ENCODE measurements around the gene HMGXB4. TPM values are rescaled to one million over a fixed set of nuclear protein-coding genes. Genes with fewer than 3 reads are reported as not detected.

HMGXB4 gene
- total and polyA plus RNA-seq, 3 donors from 2014 or later, result 26.5 to 63.4 (median 58.7) TPM

DNA sequence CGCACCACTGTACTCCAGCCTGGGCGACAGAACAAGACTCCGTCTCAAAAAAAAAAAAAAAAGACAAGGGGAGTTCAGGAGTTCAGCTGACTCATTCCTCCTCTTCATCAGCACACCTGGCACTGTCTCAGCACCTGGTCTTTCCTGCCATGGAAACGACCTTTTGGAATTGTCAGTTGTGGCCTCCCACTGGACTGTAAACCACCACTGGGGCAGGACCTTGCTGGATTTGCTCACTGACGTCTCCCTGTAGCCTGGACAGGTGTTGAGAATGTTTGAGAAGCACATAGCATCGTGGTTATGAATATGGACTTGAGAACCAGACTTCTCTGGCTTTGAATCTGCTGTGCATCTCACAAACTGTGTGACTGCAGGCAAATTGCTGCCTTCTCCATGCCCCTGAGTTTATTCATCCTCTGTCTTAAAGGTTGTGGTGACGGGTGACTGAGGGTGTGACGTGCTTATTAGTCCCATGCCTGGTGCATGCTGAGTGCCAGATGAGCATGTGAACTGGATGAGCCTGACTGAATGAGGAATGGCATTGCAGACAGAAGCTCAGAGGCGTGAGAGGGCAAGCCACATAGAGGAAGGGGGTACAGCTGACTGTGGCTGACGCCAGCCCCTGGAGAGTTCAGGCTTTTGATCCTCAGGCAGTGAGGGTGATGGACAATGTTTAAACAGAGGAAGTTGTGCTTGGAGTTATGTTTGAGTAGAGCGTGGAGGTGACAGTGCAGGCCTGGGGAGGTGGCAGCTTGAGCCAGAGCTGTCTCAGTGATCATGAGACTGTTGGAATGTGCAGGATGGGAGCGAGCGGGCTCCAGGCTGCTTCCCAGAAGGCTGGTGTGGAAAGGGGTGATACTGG is 55.1 kb downstream of the HMGXB4 start:
- intact Hi-C loops (cut with DNase I; ENCODE audit: low total_unique reads), result no loop called here
- no peak for DNase-seq
- Histone ChIP-seq H3K27me3 (no peaks in the 10 kb centered on the region), H3K27ac (no peak overlapping the region), H3K36me3 (ENCODE audit: low read depth, missing control alignments) (no peaks in the 10 kb centered on the region), H3K4me1 (peaks cover 5% of the 10 kb centered on the region), H3K9me3 (no peaks in the 10 kb centered on the region), H3K4me3 (no peak overlapping the region)
- 89 to 92% methylated on average over 13 of the region's 13 CpGs for WGBS, 2 donors
- TF ChIP-seq, protein P1, sequence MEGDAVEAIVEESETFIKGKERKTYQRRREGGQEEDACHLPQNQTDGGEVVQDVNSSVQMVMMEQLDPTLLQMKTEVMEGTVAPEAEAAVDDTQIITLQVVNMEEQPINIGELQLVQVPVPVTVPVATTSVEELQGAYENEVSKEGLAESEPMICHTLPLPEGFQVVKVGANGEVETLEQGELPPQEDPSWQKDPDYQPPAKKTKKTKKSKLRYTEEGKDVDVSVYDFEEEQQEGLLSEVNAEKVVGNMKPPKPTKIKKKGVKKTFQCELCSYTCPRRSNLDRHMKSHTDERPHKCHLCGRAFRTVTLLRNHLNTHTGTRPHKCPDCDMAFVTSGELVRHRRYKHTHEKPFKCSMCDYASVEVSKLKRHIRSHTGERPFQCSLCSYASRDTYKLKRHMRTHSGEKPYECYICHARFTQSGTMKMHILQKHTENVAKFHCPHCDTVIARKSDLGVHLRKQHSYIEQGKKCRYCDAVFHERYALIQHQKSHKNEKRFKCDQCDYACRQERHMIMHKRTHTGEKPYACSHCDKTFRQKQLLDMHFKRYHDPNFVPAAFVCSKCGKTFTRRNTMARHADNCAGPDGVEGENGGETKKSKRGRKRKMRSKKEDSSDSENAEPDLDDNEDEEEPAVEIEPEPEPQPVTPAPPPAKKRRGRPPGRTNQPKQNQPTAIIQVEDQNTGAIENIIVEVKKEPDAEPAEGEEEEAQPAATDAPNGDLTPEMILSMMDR (IDR thresholded peaks at IDR 0.05), result no peak
- no peak for TF ChIP-seq POLR2A (IDR thresholded peaks at IDR 0.05)

DNA sequence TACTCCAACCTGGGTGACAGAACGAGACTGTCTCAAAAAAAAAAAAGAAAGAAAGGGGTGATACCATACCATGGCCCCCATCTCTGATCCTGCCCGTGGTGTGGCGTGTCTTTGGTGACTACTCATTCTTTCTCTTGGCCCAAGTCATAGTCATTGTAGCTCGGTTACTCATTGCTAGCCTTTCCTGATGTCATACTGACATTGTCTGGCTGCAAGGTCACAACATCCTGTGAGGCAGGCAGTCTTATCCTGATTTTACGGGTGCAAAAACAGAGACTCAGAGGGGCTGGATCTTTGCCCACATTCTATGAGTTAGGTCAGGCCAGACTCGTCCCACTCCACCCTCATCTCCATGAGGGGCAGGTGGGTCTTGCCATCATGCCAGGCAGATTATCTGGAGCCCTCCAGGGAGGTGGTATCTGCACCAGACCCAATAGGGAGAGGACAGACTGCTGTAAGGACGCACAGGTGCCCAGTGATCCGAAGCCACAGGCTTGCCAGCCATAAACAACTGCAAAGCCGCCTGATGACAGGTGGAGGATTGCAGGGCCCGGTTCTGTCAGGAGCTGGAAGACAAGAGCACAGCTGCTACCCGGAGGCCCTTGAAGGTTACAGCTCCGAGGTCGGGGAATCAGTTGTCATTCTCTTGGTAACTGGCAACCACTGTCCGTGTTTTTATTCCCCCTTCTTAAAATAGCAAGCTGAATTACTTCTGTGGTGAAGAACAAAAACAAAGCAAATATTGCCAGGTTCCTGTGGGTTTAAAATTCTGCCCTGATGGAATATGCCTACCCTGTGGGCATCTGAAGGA is 56.2 kb downstream of the HMGXB4 start:
- Histone ChIP-seq H3K27ac (no peak overlapping the region), H3K27me3 (no peaks in the 10 kb centered on the region), H3K4me1 (peaks cover 5% of the 10 kb centered on the region), H3K4me3 (no peak overlapping the region), H3K9me3 (no peaks in the 10 kb centered on the region), H3K36me3 (ENCODE audit: low read depth, missing control alignments) (no peaks in the 10 kb centered on the region)
- intact Hi-C loops (cut with DNase I; ENCODE audit: low total_unique reads), result no loop called here
- TF ChIP-seq, protein P1 (IDR thresholded peaks at IDR 0.05), result no peak
- TF ChIP-seq POLR2A (IDR thresholded peaks at IDR 0.05), result no peak
- DNase-seq, result no peak
- 54 to 58% methylated on average over 8 to 14 of the region's 14 CpGs for WGBS, 2 donors

DNA sequence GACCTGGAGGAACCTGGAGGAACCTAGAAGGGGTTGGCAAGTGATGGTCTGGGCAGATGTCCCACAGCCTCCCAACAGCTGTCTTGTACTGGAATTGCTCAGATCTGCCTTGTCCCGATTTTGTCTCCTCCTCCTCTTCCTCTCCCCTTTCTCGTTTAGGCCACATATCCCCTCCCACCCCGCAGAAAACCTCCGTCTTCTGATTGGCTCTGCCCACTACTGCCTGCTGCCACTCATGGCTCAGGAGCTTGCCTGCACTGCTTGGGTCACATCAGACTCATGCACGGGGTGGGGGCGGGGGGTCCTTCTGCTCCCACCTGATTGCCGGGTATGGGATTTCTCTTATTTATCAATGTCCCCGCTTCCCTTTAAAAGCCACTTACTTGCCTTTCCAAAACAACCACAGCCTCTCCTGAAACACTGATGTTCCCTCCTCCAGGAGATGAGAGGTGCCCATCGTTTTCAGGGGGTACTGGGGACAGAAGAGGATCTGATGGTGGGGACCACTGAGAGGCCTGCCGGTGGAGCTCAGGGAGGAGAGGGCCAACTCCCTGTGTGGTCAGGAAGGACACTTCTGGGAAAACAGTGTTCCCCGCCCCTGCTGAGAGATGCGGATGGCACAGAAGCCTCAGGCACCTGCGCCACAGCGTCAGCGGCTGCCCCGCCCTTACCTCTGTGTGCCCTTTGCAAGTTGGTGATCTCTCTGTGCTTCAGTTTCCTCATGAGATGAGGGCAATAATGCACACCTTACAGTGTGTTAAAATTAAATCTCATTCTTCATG is 57.1 kb downstream of the HMGXB4 start:
- H3K9me3 ChIP-seq, result no peaks in the 10 kb centered on the region
- no peak overlapping the region for H3K27ac ChIP-seq
- H3K4me1 ChIP-seq, result peaks cover 5% of the 10 kb centered on the region
- no peaks in the 10 kb centered on the region for H3K27me3 ChIP-seq
- DNase-seq, result no peak
- H3K36me3 ChIP-seq (ENCODE audit: low read depth, missing control alignments), result no peaks in the 10 kb centered on the region
- WGBS, 2 donors, result 87 to 88% methylated on average over 16 of the region's 16 CpGs
- no peak overlapping the region for H3K4me3 ChIP-seq
- TF ChIP-seq, protein P1 (IDR thresholded peaks at IDR 0.05), result no peak
- TF ChIP-seq POLR2A (IDR thresholded peaks at IDR 0.05), result no peak
- intact Hi-C loops (cut with DNase I; ENCODE audit: low total_unique reads), result no loop called here

DNA sequence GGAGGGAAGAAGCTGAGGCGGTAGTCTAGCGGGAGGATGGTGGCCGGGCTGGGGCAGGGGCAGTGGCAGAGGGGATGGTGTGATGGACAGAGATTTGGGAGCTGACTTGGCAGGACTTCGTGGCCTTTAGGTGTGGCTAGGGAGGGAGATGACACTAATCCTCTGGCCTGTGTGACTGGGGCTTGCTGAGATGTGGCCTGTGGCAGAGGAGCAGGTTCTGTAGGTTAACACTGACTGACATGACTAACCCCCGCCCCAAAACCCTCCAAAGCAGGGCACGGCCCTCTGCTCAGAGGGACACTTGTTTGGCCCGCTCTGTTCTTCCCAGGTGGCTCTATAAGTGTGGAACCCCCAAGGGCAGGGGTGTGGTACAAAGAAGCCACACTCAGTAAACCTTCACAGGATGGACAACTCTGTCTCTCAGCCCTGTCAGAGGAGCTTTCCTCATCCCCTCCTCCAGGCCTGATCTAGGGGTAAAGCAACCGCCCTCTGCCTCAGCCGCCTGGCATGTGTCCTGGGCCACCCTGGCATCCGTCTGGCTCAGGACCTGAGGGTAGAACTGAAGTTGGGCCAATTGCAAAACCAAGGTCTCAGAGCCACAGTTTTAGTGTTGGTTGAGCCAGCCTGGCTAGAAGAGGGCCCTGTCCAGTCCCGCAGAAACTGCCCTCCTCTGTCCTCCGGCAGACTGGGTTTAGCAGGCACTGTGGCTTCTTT is 58.0 kb downstream of the HMGXB4 start:
- Histone ChIP-seq H3K27ac (no peak overlapping the region), H3K4me1 (peaks cover 5% of the 10 kb centered on the region), H3K4me3 (no peak overlapping the region), H3K36me3 (ENCODE audit: low read depth, missing control alignments) (no peaks in the 10 kb centered on the region), H3K27me3 (no peaks in the 10 kb centered on the region), H3K9me3 (no peaks in the 10 kb centered on the region)
- 84 to 86% methylated on average over 10 to 12 of the region's 12 CpGs for WGBS, 2 donors
- intact Hi-C loops (cut with DNase I; ENCODE audit: low total_unique reads), result no loop called here
- DNase-seq, result no peak
- no peak for TF ChIP-seq POLR2A (IDR thresholded peaks at IDR 0.05)
- TF ChIP-seq, protein P1 (IDR thresholded peaks at IDR 0.05), result no peak

Measured in testis (tissue), 3 donors.